ENCODE measurements around the gene HTT.

DNA sequence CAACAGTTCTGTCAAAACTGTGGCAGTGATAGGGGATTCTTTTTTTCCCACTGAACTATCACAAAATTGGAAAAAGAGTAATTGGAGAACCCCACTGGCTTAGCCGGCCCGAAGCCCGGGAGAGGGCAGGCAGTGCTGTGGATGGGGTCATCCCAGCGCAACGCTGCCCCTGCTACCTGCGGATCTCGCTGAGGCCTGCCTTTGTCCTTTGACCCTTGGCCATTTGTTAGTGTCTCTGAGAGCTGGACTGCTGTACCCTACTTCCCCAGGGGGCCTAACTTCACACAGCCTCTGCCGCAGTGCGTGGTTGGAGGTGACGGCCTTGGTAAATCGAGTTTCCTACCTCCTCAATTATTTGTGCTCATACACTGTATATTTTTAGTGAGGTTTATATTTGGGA lies 131.5 kb downstream of the HTT start:
- TF ChIP-seq, protein P1, sequence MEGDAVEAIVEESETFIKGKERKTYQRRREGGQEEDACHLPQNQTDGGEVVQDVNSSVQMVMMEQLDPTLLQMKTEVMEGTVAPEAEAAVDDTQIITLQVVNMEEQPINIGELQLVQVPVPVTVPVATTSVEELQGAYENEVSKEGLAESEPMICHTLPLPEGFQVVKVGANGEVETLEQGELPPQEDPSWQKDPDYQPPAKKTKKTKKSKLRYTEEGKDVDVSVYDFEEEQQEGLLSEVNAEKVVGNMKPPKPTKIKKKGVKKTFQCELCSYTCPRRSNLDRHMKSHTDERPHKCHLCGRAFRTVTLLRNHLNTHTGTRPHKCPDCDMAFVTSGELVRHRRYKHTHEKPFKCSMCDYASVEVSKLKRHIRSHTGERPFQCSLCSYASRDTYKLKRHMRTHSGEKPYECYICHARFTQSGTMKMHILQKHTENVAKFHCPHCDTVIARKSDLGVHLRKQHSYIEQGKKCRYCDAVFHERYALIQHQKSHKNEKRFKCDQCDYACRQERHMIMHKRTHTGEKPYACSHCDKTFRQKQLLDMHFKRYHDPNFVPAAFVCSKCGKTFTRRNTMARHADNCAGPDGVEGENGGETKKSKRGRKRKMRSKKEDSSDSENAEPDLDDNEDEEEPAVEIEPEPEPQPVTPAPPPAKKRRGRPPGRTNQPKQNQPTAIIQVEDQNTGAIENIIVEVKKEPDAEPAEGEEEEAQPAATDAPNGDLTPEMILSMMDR (IDR thresholded peaks at IDR 0.05), result no peak
- TF ChIP-seq POLR2A (IDR thresholded peaks at IDR 0.05), result no peak
